SK-N-SH (cell line): ENCODE data around the gene TMEM179. TPM values are rescaled to one million over a fixed set of nuclear protein-coding genes. Genes with fewer than 3 reads are reported as not detected.

Experiments used
- CTCF ChIA-PET: fragments of 300-600, 350-600 bp; formaldehyde crosslinking; extraction: SDS; loops from one replicate; lab custom pipeline; 2021; lab: Yijun Ruan, JAX
- POLR2A ChIA-PET: fragments of 350-600 bp; sonication (Branson Sonifier 250); formaldehyde crosslinking; extraction: SDS; loops from one replicate; lab custom pipeline; 2020; ENCODE audit warnings: antibody characterized with exemption, inconsistent platforms; lab: Yijun Ruan, JAX
- DNase-seq: peaks from one replicate; pipeline ENCODE4 v3.0.0; 2012
- H2AFZ ChIP-seq: fragments of 200-600 bp; sonication (generic); 2 replicates; pipeline ENCODE4 v1.8.1; 2016; ENCODE audit warnings: antibody characterized with exemption, mild to moderate bottlenecking, low read depth
- H3F3A ChIP-seq: fragments of 200-600 bp; sonication (generic); replicated peaks from 2 replicates; pipeline ENCODE3; 2016; ENCODE audit warnings: antibody characterized with exemption, mild to moderate bottlenecking; ENCODE audit not compliant: insufficient read depth
- H3K27ac ChIP-seq, 2 experiments: fragments of 200-500 bp in 1 of 2; fragments of 200-600 bp in 1 of 2; sonication (Bioruptor generic) in 1 of 2; sonication (generic), shearing (Covaris generic) in 1 of 2; 2 replicates each; pipeline versions ENCODE4 v1.5.1 to v1.6.1; 2014 to 2016; ENCODE audit warnings: low read depth in 2 of 2, inconsistent platforms in 1 of 2, low read length in 1 of 2, mild to moderate bottlenecking in 1 of 2, mixed read lengths in 1 of 2
- H3K27me3 ChIP-seq: fragments of 200-600 bp; sonication (generic), shearing (Covaris generic); 2 replicates; pipeline ENCODE4 v1.6.1; 2016; ENCODE audit warnings: mixed run types; ENCODE audit not compliant: insufficient read depth
- H3K36me3 ChIP-seq, 2 experiments: fragments of 200-500 bp in 1 of 2; fragments of 200-600 bp in 1 of 2; sonication (Bioruptor generic) in 1 of 2; sonication (generic) in 1 of 2; replicated peaks in 1 of 2; 2 replicates each; pipeline versions ENCODE3 to v1.5.1; 2014 to 2016; ENCODE audit warnings: low read length in 1 of 2, mild to moderate bottlenecking in 1 of 2; ENCODE audit not compliant: insufficient read depth in 2 of 2, control insufficient read depth in 1 of 2
- H3K4me1 ChIP-seq, 2 experiments: fragments of 200-500 bp in 1 of 2; fragments of 200-600 bp in 1 of 2; sonication (Bioruptor generic) in 1 of 2; sonication (generic), shearing (Covaris generic) in 1 of 2; 2 replicates each; pipeline versions ENCODE4 v1.5.1 to v1.6.1; 2014 to 2016; ENCODE audit warnings: low read depth in 1 of 2, low read length in 1 of 2, mixed run types in 1 of 2; ENCODE audit not compliant: insufficient read depth in 2 of 2, control insufficient read depth in 1 of 2
- H3K4me2 ChIP-seq: fragments of 200-600 bp; sonication (generic), shearing (Covaris generic); 2 replicates; pipeline ENCODE4 v1.6.1; 2017; ENCODE audit warnings: mixed run types
- H3K4me3 ChIP-seq, 2 experiments: fragments of 200-500 bp in 1 of 2; fragments of 200-600 bp in 1 of 2; sonication (Bioruptor generic) in 1 of 2; sonication (generic), shearing (Covaris generic) in 1 of 2; 2 replicates each; pipeline versions ENCODE4 v1.5.1 to v1.8.1; 2014 to 2016; ENCODE audit warnings: low read depth in 2 of 2, inconsistent platforms in 1 of 2, low read length in 1 of 2, mild to moderate bottlenecking in 1 of 2, mixed read lengths in 1 of 2, moderate library complexity in 1 of 2
- H3K79me2 ChIP-seq: fragments of 200-600 bp; sonication (generic); 2 replicates; pipeline ENCODE4 v1.8.1; 2017; ENCODE audit warnings: mild to moderate bottlenecking; ENCODE audit not compliant: insufficient read depth
- H3K9ac ChIP-seq: fragments of 200-600 bp; sonication (generic); 2 replicates; pipeline ENCODE4 v1.6.1; 2017; ENCODE audit warnings: mixed run types
- H3K9me2 ChIP-seq: fragments of 200-600 bp; sonication (generic); 2 replicates; pipeline ENCODE4 v1.6.1; 2017; ENCODE audit warnings: mixed run types
- H3K9me3 ChIP-seq: fragments of 200-600 bp; sonication (generic); 2 replicates; pipeline ENCODE4 v1.6.1; 2017; ENCODE audit warnings: mixed run types, mild to moderate bottlenecking, moderate library complexity
- H4K20me1 ChIP-seq: fragments of 200-600 bp; sonication (generic); 2 replicates; pipeline ENCODE4 v1.6.1; 2017; ENCODE audit warnings: mild to moderate bottlenecking, mixed run types; ENCODE audit not compliant: insufficient read depth
- CHD2 ChIP-seq: fragments of 150-350 bp; IDR thresholded peaks from 2 replicates; pipeline ENCODE4 v1.6.1; 2018; ENCODE audit warnings: low read length; ENCODE audit not compliant: partially characterized antibody
- CTCF ChIP-seq: fragments of 200-600 bp; sonication (generic); IDR thresholded peaks from 2 replicates; pipeline ENCODE4 v1.6.1; 2017; ENCODE audit warnings: antibody characterized with exemption, mild to moderate bottlenecking, moderate library complexity
- ELF1 ChIP-seq: IDR thresholded peaks from 2 replicates; pipeline ENCODE4 v1.4.0; 2012
- FOXM1 ChIP-seq: IDR thresholded peaks from 2 replicates; pipeline ENCODE4 v1.4.0; 2012; ENCODE audit warnings: low read depth, mild to moderate bottlenecking
- GABPA ChIP-seq: IDR thresholded peaks from 2 replicates; pipeline ENCODE4 v1.4.0; 2012; ENCODE audit warnings: low read depth, mild to moderate bottlenecking
- JUND ChIP-seq: IDR thresholded peaks from 2 replicates; pipeline ENCODE4 v1.4.0; 2012
- MAX ChIP-seq: IDR thresholded peaks from 2 replicates; pipeline ENCODE4 v1.4.0; 2012; ENCODE audit warnings: low read depth
- MEF2A ChIP-seq: IDR thresholded peaks from 2 replicates; pipeline ENCODE4 v1.4.0; 2012; ENCODE audit warnings: low read depth, borderline replicate concordance
- NFIC ChIP-seq: IDR thresholded peaks from 2 replicates; pipeline ENCODE4 v1.4.0; 2012; ENCODE audit warnings: borderline replicate concordance
- NRF1 ChIP-seq: IDR thresholded peaks from 2 replicates; pipeline ENCODE4 v1.6.1; 2012; ENCODE audit warnings: low read depth, mild to moderate bottlenecking, low read length
- RAD21 ChIP-seq: IDR thresholded peaks from 2 replicates; pipeline ENCODE4 v1.6.1; 2012; ENCODE audit warnings: mild to moderate bottlenecking, low read length
- RCOR1 ChIP-seq: fragments of 150-350 bp; IDR thresholded peaks from 2 replicates; pipeline ENCODE4 v1.6.1; 2017; ENCODE audit warnings: antibody characterized with exemption, low read length
- RXRA ChIP-seq: IDR thresholded peaks from 2 replicates; pipeline ENCODE4 v1.4.0; 2012; ENCODE audit warnings: low read depth, mild to moderate bottlenecking, borderline replicate concordance
- TAF1 ChIP-seq: IDR thresholded peaks from 2 replicates; pipeline ENCODE4 v1.6.1; 2012; ENCODE audit warnings: low read depth, mild to moderate bottlenecking, low read length, moderate library complexity, borderline replicate concordance
- YY1 ChIP-seq: IDR thresholded peaks from 2 replicates; pipeline ENCODE4 v1.4.0; 2012; ENCODE audit warnings: low read depth, mild to moderate bottlenecking
- ZBTB33 ChIP-seq: IDR thresholded peaks from 2 replicates; pipeline ENCODE4 v1.4.0; 2012; ENCODE audit warnings: low read depth, borderline replicate concordance
- WGBS: methylation state at CpG from one replicate; pipeline ENCODE4 v1.1.6; 2017; ENCODE audit warnings: low lambda C conversion rate; 5-methylcytosine and 5-hydroxymethylcytosine counted together
- polyA plus RNA-seq, 3 experiments: library from polyadenylated mRNA; depleted of rRNA; stranded (reverse); fragments of >200 nt; gene quantifications; 2 replicates each; pipeline ENCODE4 v1.2.3, GENCODE V29; 2012
- TF ChIP-seq, protein P1 (sequence below): fragments of 150-350 bp; IDR thresholded peaks from 2 replicates; pipeline ENCODE4 v1.6.1; 2017; ENCODE audit warnings: antibody characterized with exemption, low read length, low read depth, borderline replicate concordance
- TF ChIP-seq, protein P2 (sequence below): IDR thresholded peaks from 2 replicates; pipeline ENCODE4; 2012

The TMEM179 gene
- polyA plus RNA-seq, 1 of the 3 experiments (the other 2 are of a cell fraction) = 1.7 TPM

- Histone ChIP-seq H3K27ac (no peak overlapping the region), H3F3A (no peaks in the 10 kb centered on the region), H3K4me2 (no peak overlapping the region), H3K27me3 (no peaks in the 10 kb centered on the region), H3K4me1 (peaks cover 0 to 38% of the 10 kb centered on the region in 2 experiments; a peak in 1 of 4 replicates), H3K9me3 (no peaks in the 10 kb centered on the region), H3K9ac (no peak overlapping the region), H2AFZ (no peak overlapping the region), H3K9me2 (no peaks in the 10 kb centered on the region), H3K4me3 (no peak overlapping the region), H3K79me2 (no peaks in the 10 kb centered on the region), H3K36me3 (no peaks in the 10 kb centered on the region), H4K20me1 (no peaks in the 10 kb centered on the region)
- ChIA-PET POLR2A (no interaction called here), CTCF (interaction anchor here (0.6 to 3.8 kb wide), 6 partner anchors 48 to 335 kb away, joined by 3 to 10 read pairs (median 4); no protein-coding TSS in a partner anchor)
- 58% methylated on average over 8 of the region's 16 CpGs for WGBS
- no peak for TF ChIP-seq RAD21
- TF ChIP-seq MAX = no peak
- TF ChIP-seq TAF1 = no peak
- no peak for TF ChIP-seq ELF1
- TF ChIP-seq, protein P1, sequence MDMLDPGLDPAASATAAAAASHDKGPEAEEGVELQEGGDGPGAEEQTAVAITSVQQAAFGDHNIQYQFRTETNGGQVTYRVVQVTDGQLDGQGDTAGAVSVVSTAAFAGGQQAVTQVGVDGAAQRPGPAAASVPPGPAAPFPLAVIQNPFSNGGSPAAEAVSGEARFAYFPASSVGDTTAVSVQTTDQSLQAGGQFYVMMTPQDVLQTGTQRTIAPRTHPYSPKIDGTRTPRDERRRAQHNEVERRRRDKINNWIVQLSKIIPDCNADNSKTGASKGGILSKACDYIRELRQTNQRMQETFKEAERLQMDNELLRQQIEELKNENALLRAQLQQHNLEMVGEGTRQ = no peak
- TF ChIP-seq RXRA = no peak
- TF ChIP-seq CTCF = no peak
- no peak for TF ChIP-seq YY1
- no peak for TF ChIP-seq NRF1
- DNase-seq = no peak
Observed at GRCh38 chr14:104558231-104559027, 46.1 kb downstream of the TMEM179 start.

- 71% methylated on average over 1 of the region's 1 CpG for WGBS
- Histone ChIP-seq H3K79me2 (no peaks in the 10 kb centered on the region), H3K27ac (no peak overlapping the region), H3K27me3 (no peaks in the 10 kb centered on the region), H3K4me2 (no peak overlapping the region), H3K4me3 (no peak overlapping the region), H2AFZ (no peak overlapping the region), H3K9me3 (no peaks in the 10 kb centered on the region), H3K9ac (no peak overlapping the region), H3K36me3 (no peaks in the 10 kb centered on the region), H3F3A (no peaks in the 10 kb centered on the region), H3K4me1 (peaks cover 0 to 31% of the 10 kb centered on the region in 2 experiments; a peak in 1 of 4 replicates), H4K20me1 (no peaks in the 10 kb centered on the region), H3K9me2 (no peaks in the 10 kb centered on the region)
- CTCF ChIA-PET = interaction anchor here (0.6 to 3.8 kb wide), 4 partner anchors 48 to 207 kb away, joined by 3 to 10 read pairs (median 4); no protein-coding TSS in a partner anchor
- no peak for DNase-seq
- POLR2A ChIA-PET = no interaction called here
- TF ChIP-seq MEF2A = no peak
- no peak for TF ChIP-seq ZBTB33
- no peak for TF ChIP-seq NFIC
- no peak for TF ChIP-seq CTCF
- TF ChIP-seq JUND = no peak
- TF ChIP-seq, protein P2, sequence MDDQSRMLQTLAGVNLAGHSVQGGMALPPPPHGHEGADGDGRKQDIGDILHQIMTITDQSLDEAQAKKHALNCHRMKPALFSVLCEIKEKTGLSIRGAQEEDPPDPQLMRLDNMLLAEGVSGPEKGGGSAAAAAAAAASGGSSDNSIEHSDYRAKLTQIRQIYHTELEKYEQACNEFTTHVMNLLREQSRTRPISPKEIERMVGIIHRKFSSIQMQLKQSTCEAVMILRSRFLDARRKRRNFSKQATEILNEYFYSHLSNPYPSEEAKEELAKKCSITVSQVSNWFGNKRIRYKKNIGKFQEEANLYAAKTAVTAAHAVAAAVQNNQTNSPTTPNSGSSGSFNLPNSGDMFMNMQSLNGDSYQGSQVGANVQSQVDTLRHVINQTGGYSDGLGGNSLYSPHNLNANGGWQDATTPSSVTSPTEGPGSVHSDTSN = no peak
- TF ChIP-seq GABPA = no peak
- no peak for TF ChIP-seq YY1
- TF ChIP-seq FOXM1 = no peak
- TF ChIP-seq CHD2 = no peak
- no peak for TF ChIP-seq RCOR1
- no peak for TF ChIP-seq RXRA
Observed at GRCh38 chr14:104557766-104558165, 46.8 kb downstream of the TMEM179 start.
